Activated T-cell treated with anti-CD3 and anti-CD28 coated beads for 48 hours (primary cell): ENCODE measurements around the gene GRM3.

ENCODE experiments used
- DNase-seq: peaks from one replicate; pipeline ENCODE4 v3.0.0-alpha.2; 2020; ENCODE audit warnings: low read depth

Gene GRM3

DNA sequence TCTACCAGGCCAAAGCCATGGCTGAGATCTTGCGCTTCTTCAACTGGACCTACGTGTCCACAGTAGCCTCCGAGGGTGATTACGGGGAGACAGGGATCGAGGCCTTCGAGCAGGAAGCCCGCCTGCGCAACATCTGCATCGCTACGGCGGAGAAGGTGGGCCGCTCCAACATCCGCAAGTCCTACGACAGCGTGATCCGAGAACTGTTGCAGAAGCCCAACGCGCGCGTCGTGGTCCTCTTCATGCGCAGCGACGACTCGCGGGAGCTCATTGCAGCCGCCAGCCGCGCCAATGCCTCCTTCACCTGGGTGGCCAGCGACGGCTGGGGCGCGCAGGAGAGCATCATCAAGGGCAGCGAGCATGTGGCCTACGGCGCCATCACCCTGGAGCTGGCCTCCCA lies 142.7 kb downstream of the GRM3 start:
- no peak for DNase-seq

DNA sequence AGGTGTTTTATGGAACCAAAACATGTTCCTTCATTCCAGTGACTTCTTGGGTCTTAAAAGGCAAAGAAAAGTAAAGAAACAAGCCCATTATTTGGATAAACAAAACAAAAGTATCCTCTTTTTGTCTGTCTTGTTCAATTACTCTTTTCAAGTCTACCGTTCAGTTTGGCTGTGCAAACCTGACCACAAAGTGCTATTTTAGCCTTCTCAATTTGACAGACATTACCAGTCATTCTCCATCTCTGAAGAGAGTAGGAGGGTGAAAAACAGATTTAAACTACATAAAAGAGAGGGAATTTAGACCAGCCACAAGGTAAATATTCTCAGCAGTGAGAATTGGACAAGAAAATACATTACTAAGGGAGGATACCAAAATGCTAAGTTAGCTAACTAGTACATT lies 145.2 kb downstream of the GRM3 start:
- no peak for DNase-seq

DNA sequence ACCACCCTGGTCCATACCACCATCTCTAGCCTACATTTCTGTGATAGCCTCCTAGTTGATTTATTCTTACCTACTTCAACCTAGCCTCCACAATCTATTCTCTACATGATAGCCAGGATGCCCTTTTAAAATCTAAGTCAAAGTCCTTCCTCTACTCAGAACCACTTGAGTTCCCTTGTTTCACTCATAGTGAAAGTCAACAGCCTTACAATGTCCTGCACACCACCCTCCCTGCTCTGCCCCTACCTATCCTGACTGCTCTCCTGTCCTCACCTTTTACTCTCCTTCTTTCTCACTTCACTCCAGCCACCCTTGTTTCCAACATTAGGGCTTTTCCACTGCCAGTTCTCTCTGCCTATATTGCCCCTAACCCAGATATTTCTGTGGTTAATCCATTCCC lies 146.7 kb downstream of the GRM3 start:
- no peak for DNase-seq

DNA sequence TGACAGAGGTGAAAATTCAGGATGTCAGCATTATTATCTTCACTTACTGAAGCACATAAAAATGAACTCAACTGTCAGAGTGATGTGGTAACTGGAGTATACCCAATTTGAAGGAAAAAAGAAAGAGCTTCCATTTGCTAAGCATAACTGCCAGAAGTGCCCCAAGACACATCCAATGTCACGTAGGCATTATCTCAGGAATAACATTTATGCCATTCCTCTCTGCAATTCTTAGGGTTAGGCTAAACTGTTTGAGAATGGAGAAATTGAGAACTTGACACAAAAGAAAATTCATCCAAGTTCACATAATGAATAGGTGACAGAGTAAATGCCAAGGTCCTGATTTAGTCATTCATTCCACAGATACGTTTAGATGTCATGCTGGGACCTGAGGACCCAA lies 148.6 kb downstream of the GRM3 start:
- no peak for DNase-seq

DNA sequence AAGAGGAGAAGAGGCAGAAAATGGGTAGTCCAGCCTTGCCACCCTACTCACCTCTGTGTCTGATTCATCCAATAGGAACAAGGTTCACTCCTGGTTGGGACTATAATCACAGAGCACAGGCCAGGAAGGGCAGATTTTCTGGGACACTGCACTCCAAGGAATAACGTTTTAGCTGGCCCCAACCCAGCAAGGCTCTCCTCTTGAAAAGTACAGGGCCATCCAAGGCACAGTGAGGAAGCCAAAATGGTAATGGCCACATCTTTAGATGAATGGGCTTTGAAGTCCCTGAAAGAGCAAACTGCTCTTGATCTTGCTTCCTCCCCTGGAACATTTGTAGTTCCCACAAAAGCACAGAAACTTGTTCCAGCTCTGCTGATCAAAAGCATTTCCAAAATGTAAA lies 149.4 kb downstream of the GRM3 start:
- no peak for DNase-seq

DNA sequence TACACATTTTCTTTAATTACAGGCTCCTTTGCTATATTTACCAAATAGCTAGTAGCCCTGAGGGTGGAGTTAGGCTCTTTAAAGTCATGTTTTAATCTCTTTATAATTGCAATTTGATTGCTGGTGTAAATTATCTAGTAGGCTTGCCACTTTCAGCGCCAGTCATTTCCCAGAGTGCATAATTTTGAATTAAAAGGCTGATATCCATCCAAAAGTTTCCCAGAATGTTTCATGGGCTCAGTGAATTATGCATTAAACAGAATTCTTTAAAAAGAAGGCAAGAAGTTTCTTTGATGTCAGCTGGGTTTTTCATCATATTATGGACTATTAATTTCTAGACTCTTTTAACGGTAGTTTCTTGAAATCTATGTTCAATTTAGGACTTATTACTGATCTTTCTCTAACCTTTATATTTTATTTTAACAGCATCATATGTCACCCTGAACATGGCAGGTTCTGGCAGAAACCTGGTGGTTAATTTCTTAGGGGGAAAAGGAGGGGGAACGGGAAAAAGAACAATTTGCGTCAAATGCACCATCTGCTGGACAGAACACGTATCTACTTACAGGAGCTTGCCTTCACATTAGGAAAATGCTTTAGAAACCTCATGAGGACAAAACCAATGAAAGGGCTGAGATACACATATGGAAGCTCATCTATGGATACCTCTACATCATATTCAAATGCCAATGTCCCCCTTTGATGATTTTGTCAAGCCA lies 171.1 kb downstream of the GRM3 start:
- no peak for DNase-seq

DNA sequence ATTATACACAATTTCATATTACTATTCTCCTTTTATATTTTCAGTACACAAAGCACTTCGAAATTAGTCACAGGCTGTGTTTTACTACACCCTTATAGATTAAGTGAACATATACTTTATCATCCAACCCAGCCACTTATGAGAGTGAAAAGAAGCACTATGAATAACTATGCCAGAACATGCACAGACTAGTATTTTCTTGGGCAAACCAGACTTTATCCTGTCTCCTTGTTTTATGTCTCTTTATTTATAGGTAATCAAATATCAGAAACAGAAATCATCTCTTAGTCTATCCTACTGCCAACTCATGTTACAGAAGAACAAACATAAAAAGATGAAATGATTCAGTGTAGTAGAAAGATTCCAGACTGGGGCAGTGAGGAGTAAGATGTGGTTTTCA lies 171.8 kb downstream of the GRM3 start:
- DNase-seq: no peak

DNA sequence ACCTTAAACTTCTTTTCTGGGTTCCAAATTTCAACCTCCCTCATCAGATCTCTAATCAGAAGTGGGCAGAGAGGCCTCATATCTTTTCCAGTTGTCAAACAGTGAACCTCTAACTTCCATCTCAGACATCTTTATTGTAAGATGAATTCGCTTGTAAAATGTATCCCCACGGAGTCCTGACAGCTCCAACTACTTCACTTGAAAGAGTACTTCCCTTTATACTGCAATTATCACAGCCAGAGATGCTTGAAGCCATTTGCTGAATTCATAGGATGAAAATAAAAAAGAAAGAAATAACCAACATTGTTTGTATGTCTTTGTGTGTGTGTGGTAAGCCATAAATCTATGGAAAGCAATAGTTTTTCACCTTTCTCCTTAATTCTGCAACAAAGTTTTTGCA lies 175.2 kb downstream of the GRM3 start:
- DNase-seq: no peak

DNA sequence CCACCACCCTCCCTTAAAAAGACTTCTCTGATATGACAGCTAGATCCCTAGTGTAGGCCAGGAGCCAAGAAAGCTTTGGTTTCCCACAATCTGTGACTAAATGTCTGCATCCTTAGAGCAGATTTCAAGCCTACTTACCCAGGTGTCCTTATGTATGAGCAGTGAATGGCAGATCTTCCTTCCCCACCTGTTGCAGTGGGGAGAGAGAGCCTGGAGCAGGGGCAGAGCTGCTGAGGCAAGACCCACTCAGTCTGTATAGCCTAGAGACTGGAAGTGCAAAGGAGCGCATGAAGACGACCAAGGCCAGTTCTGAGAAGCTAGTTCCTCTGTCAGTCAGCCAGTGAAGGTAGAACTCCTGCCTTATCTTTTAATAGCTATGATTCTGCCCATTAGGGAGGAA lies 180.1 kb downstream of the GRM3 start:
- no peak for DNase-seq

DNA sequence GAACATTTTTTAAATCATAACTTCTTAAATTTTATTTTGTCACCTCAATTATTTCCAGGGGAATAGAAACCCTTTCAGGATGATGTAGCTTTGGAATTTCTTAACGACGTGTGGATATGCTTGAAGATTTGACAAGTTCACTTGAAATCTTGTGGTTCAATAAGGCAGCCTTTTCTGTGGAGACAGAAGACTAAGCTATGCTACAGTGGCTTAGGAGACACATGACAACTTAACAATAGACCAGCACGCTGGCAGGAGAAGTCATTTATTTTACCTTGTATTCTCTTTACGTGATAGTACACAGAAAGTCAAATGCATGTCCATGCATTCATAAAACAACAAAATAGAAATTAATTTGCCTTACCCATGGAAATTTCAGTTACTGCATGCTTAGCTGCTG lies 181.6 kb downstream of the GRM3 start:
- no peak for DNase-seq

DNA sequence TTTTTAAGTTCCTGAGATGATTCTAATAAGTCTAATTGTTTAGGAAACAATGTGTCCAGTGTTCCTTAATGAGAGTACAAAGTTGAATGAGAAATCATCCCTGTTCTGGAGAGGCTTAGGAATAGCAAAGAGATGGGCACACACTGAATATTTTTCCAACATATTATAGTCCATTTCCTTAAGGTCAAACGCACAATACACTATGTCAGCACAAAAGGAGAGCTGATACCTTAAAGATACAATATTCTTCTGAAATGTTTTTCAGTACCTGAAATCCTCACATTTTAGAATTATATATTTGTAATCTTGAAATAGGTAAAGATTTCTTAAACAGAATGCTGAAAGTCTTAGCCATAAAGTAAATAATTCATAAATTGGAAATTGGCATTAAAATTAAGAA lies 183.2 kb downstream of the GRM3 start:
- DNase-seq: no peak

DNA sequence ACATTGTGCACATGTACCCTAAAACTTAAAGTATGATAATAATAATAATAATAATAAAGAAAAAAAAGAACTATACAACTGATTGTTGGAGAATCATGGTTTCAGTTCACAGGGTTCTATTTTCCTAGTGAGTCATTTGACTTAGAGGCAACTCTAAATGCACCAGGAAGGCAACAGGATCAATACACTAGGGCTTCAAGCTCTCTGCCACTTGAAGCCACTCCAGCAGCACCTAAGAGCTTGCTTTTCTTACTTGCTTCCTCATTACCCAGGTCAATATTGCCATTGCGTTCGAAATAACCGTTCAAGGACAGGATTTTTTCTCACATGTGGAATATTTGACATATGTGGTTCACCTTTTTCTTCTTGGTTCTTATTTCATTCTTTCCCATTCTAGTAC lies 189.7 kb downstream of the GRM3 start:
- no peak for DNase-seq

DNA sequence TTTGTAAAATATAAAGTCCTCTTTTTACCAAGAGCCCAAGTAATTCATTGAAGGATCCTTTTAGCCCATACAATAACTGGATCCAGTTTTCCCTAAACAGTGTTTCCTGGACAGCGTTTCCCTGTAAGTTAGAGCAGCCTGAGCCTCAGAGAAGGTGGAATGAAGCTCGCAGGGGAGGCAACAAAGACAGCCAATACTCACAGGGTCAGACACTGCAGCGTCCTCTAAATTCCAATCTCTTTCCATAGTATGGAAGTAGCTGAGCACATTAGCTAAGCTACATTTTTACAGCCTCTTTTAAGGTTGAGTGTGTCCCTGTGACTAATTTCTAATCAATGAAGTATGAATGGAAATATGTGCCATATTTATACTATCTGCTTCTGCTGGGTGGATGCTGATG lies 193.5 kb downstream of the GRM3 start:
- no peak for DNase-seq

DNA sequence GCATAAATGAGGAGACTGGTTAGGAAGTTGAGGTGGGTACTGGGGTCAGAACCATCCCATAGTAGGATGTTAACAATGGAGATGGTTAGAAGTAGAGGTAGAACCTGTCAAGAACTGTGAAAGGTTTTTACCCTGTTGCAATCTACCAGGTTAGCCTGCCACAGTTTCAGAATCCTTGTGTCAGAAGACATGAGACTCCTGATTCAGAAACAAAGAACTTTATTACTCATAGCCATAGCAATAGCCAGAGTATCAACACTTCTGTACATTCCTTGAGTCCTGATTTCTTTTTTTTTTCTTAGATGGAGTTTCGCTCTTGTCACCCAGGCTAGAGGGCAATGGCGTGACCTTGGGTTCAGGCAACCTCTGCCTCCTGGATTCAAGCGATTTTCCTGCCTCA lies 200.9 kb downstream of the GRM3 start:
- no peak for DNase-seq

DNA sequence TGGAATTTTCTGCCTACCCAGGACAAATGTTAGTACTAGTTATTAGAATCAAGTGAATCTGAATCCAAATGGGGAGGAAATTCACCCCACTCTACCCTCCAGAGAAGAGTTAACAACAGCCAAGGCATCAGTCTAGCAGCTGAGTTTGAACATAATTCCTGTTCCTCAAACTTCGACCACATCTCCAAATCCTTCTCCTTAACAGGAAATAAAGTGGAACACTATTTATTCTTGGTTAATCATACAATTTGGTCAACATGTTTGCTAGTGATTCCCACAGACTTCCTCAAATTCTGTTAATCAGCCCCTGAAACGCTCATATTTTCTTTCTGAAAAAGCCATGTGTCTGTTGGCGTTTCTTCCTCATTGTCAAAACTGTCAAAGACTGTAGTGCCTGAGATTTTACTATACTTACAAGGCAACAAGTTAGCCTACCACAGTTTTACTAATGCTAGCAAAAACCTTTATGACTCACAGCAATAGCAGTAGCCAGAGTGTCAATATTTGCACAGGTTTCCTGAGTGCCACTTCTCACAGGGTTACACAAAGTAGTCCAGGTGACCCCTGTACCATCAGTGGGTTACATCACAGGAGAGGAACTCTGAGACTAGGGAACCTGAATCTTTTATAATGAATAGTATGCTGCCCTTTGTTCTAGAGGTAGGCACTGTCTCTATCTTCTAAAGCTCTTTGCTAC lies 202.9 kb downstream of the GRM3 start:
- no peak for DNase-seq

DNA sequence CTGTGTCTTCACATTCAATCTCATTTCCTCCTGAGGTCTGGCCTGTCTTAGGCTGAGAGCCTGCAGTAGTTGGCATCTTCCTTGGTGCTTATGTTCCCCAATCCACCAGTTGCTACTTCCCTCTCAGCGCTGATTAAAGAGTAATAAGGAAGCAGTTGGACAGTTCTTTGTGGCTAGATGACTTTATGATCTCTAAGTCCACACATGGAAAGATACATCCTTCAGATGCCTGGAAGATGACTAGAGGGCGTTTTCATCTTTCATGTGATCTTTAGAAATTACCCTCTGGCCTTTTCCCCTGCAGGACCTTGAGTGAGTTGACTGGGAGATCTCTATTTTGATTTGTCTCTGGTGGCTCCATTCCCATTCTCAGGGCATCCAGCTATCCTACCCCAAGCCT lies 204.5 kb downstream of the GRM3 start:
- DNase-seq: no peak

DNA sequence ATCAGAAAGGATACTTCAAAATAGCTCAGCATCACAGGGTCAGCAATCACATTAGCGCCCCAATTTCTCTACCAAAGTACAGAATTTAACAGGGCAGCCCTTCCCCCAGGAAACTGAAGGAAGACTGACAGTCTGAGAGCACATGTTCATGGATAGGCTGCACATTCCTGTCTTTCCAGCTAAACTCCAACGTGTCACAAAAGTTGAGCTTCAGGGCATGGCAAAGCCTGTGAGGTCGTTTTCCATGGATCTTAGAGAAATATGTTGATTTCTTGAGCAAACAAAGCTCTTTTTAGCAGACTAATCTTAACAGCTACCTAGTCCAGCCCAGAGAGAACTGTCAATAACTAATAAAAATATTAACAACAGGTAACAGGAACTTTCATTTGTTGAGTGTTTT lies 207.9 kb downstream of the GRM3 start:
- no peak for DNase-seq

DNA sequence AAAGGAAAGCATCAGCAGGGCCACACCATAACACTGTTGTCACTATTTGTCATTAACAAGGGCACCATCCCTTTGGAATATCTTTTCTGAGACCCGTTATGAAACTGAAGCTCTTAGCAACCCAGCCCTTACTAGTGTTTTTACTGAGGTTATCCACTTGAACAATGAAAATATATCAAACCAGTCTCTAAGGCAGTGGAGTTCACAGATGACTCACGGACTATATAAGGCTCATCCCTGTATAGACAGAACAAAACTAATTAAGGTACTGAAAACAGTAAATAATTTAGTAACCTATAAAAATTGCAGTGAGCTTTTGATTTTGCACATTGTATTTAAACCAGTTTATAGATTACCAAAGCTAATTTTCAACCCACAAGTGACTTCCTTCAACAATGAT lies 219.7 kb downstream of the GRM3 start:
- DNase-seq: no peak

DNA sequence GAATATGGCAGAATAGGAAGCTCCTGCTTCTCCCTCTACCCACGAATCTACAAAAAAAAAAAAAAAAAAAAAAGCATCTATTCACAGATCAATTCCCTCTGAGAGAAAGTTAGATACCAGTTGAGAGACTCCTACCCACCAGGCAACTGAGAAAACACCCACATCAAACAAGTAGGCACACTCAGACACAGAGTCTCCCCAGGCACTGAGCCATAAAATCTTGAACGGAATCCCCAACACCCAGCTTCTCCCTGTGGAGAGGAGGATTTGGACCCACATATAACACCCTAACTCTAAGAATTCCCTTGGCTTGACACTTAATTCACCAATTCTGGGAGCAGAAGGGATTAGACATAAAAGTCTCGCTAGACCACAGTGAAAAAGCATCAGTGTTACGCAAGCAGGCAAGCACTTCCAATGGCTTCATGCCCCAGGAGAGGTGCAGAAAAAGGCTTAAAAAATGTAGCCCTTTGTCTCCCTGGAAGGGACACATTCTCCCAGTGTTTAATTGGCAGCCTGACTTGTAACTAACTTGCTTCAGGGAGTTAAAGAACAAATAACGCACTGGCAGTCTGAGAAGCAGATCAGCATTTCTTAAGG lies 223.6 kb downstream of the GRM3 start:
- no peak for DNase-seq

DNA sequence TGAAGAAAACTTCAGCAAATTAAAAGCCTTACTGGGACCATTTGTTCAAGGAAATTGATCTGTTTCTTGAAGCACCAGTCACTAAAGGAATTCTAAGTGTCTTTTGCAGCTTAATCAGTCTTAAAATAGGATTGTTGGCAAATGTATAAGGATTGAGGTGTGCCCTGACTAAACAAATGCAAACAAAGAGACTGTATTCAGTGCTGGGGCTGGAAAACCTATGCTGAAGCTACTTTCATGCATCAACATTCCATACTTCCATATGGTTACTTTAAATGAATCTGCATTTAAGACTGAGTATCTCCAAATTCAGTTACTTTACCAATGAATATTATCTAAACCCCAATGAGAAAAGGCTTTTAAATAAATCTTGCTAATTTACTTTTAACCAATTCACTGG lies 232.4 kb downstream of the GRM3 start:
- DNase-seq: no peak

DNA sequence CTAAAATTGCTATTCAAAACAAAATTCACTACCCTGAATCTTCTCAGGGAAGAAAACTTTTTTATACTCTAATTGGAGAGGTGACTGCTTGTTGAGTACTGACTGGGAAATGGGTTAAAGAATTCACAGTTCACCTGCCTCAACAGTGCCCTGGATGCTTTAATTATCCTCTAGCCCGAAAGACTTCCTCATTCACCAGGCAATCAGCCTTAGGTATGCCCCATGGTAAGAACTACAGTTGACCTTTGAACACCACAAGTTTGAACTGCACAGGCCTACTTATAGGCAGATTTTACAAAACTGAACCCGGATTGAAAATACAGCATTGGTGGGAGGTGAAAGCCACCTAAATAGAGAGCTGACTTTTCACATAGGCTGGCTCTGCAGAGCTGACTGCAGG lies 240.4 kb downstream of the GRM3 start:
- DNase-seq: no peak

DNA sequence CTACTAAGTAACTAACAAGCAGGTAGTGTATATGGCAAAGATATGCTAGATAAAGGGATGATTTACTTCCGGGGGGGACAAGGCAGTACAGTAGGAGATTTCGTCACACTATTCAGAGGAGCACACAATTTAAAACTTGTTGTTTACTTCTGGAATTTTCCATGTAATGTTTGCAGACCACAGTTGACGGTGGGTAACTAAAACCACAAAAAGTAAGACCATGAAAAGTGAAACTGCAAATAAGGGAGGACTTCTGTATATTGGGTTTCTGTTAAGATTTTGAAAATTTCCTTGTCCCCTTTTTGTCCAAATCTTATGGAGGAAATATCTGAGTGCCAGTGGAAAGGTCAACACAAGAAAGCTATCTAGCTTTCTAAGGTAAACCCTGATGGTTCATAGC lies 245.8 kb downstream of the GRM3 start:
- DNase-seq: no peak

DNA sequence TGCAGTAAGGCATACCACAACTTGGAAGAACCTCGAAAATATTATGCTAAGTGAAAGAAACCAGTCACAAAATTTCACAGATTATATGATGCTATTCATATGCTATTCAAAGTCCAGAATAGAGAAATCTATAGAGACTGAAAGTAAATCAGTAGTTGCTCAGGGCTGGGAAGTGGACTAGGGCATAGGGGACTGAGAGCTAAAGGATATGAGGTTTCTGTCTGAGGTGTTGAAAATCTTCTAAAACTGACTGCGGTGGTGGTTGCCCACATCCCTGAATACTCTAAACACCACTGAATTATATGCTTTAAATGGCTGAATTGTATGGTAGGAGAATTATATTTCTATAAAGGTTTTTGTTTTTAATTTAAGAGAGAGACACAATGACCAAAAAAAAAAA lies 254.5 kb downstream of the GRM3 start:
- DNase-seq: no peak

DNA sequence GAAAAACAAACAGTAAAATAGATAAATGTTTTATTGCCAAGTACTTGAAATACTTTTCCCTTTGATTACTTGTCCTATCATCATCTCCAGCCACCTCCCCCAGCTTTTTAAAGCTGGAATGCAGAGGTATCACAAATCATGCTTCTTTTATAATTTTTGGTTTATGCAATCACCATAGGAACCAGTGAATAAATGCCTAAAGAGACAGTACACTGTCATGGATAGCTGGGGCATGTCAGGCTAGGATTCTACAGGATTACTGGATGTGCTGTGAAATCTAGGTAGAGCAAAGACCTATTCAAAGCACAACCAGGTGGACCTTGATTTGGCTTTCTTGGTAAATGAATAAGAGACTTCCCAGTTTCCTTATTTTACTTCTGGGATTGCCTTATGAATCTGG lies 257.2 kb downstream of the GRM3 start:
- no peak for DNase-seq
